Measurements from ENCODE around the gene MTX1.
A peak's percentile ranks its signal among the peaks of the same experiment; 100 is the strongest.
"Not testable (repeated sequence)": the region's sequence is repeated elsewhere in the genome, so short reads cannot be mapped to it uniquely, and the experiment has no call there.

The MTX1 gene

GRCh38 chr1:155189926-155190325 is 18.6 kb upstream of the MTX1 start:
- DNase-seq (ENCODE audit: low read depth), result not testable (repeated sequence)

- no peak for DNase-seq (ENCODE audit: low read depth)
These were observed 16.6 kb upstream of the MTX1 start for GRCh38 chr1:155191904-155192303.

DNA sequence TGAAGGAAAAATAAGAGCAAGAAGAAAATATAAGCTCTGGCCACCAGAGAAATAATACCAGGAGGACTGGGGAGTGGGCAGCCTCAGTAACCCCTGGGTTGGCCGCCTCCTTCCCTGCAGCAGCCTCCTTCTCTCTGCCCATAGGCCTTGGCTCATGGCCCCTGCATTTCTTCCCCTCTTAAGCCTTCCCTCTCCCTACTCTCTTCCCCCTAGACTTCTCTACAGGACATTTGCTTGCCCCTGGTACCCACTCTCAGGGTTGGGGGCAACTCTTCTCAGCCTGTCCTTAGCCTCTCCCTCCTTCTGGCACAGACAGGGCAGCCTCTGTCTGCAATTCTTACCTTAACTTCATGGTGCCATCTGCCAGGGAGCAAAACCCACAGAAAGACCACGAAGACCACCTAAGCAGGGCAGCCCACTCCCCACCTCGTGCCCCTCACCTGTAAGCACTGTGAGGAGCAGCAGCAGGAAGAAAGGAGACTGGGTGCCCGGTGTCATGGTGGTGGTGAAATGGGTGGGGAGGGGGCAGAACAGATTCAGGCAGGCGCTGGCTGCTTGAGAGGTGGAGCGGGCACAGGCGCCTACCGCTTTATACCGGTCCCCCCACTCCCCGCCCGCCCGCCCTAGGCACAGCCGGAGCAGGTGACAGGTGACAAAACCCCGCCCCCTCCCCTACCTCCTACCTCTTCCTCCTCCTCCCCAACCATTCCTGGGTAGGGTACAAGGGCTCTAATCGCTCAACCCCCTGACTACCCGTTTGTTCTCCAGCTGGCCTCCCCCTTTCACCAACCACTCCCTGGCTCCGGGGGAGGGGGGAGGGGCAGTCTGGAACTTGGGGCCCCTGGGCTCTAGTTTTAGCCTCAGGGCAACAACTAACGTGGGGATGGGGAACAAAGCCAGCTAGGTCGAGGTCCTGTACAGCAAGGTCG is 15.9 kb upstream of the MTX1 start:
- no peak for DNase-seq (ENCODE audit: low read depth)

DNA sequence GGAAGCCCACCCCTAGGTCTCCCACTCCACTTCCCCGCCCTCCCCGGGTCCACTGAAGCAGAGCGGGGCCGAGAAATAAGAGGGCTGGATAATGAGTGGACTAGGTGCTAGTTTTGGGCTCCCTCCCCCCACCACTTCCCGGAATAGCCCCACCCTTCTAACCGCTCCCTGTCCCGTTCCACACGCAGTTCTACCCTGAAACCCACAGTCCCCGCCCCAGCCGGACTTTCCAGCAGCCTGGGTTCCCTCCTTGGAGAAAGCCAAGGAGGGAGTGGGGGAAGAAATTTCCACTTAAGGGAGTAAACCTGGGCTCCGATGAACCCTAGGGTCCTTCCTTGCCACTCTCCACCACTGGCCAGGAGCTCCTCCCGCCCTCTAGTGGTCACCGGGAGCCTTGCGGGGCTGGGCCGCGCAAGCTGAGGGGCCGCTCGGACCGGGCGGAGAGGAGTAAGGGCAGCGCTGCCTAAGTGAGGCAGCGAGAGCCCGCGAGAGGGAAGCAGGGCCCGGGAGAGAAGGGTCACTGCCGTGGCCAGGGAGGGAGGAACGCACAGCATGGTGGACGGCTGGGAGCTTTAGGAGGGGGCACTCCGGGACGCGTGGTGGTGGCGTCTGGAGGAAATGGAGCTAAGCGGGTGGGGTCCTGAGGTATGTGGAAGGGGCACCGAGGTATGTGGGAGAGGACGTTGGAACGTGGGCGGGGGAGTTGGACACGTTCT is 15.1 kb upstream of the MTX1 start:
- peak; percentile 88 for DNase-seq (ENCODE audit: low read depth)

DNA sequence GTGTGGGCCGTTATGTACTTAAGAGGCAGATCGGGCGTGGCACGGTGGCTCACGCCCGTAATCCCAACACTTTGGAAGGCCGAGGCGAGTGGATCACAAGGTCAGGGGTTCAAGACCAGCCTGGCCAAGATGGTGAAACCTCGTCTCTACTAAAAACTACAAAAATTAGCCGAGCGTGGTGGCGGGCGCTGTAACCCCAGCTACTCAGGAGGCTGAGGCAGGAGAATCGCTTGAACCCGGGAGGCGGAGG is 14.6 kb upstream of the MTX1 start:
- not testable (repeated sequence) for DNase-seq (ENCODE audit: low read depth)

GRCh38 chr1:155195201-155196102 is 13.0 kb upstream of the MTX1 start:
- DNase-seq (ENCODE audit: low read depth), result no peak

DNA sequence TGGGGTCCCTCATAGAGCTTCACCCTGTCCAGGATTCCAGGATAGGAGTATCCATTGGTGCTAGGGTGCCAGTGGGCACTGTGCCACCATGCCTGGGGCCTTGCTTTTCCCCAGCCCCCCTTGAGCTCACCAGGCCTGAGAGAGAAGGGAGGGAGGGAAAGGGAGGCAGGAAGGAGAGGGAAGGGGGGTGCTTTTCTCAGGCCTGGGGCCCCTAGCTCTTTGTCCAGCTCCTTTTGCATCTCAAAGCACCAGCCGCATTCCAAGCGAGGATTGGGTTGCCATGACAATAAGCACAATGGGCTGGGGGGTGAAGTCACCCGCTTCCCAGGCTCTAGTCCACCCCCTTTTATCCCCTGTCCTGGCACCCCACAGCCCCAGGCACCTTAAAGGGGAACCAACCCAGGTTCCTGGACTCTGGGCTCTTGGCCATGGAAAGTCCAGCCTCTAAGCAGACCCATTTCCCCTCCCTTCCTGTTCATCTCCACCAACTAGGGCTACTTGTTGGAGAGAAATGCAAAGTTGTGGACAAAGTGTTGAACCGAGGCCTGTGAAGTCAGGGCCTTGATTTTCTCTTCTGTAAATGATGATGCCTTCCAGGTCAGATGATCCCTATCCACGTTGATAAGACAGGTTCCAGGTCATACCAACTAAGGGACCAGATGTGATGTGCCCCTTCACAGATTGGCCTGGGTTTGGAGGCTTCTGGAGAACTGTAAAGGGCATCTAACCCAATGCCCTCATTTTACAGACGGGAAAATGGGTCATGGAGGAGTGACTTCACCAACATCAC is 12.2 kb upstream of the MTX1 start:
- DNase-seq (ENCODE audit: low read depth), result no peak

GRCh38 chr1:155196893-155197638 is 11.4 kb upstream of the MTX1 start:
- no peak for DNase-seq (ENCODE audit: low read depth)

GRCh38 chr1:155197901-155198546 is 10.5 kb upstream of the MTX1 start:
- no peak for DNase-seq (ENCODE audit: low read depth)

DNA sequence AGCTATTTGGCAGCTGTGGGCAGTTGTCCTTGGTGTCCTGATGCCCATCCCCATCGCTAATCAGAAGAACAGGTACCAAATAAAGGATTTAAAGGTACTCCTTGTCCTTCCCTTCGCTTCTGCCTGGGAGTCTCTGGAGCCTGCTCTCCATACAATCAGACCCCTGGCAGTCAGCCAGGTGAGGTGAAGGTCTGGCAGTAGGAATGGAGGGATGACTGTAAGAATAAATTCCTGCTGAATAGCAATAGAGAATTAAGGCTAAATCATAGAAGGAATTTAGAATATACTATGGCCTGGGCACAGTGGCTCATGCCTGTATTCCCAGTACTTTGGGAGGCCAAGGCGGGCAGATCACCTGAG is 10.0 kb upstream of the MTX1 start:
- DNase-seq (ENCODE audit: low read depth), result no peak

DNA sequence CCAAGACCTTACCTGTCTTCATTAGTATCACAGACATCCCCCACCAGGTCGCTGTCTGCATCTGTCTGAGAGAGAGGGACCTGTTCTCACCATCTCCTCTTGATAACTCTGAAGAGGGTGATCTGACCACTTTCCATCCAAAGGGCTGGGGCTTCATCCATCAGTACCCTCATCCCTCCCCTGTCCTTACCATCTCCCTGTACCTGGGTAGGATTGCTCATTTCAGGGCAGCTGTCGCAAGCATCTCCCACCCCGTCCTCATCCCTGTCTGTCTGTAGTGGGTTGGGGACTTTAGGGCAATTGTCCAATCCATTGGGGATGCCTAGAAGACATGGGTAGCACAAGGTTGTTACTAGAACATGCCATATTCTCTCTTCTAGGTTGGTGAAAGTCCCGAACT is 8.7 kb upstream of the MTX1 start:
- no peak for DNase-seq (ENCODE audit: low read depth)

DNA sequence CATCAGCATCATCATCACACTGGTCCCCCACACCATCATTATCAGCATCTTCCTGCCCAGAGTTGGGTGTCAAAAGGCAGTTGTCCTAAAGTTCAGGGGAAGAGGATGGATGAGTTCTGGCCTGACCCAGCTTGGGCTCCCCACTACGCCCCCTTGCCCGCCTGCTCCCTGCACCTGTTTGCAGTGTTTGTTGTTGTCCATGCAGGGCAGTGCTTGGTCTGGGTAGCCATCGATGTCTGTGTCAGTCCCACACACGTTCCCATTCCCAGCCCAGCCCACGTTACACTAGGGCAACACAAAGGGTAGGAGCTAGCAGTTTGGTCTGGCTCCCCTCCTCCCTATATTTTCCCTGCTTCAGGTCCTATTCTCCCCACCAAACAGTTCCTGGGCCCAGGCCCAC is 7.6 kb upstream of the MTX1 start:
- DNase-seq (ENCODE audit: low read depth), result no peak

DNA sequence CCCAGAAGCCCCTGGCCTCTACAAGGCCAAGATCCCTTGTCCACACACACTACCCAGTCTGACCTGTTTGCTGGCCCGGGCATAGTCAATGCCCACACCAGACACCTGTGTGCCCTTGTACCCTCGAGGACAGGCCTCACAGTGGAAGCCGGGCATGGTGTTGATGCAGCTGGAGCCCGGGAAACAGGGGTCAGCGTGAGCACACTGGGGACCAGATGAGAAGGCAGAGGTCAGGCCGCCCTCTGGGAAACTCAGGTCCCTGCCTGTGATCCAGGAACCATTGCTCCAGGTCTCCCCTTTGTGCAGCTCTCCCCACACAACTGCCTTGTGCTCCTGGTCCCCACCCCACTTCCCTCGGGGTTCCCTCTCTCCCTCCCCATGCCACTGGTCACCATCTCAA is 6.3 kb upstream of the MTX1 start:
- no peak for DNase-seq (ENCODE audit: low read depth)

- DNase-seq (ENCODE audit: low read depth), result no peak
These were observed 5.6 kb upstream of the MTX1 start for GRCh38 chr1:155202731-155203515.

- no peak for DNase-seq (ENCODE audit: low read depth)
These were observed 3.5 kb upstream of the MTX1 start for GRCh38 chr1:155205035-155205434.

- no peak for DNase-seq (ENCODE audit: low read depth)
These were observed 2.4 kb upstream of the MTX1 start for GRCh38 chr1:155205969-155206593.

- DNase-seq (ENCODE audit: low read depth), result no peak
These were observed 1.3 kb upstream of the MTX1 start for GRCh38 chr1:155206891-155207805.

All from HS-27A (cell line).